ENCODE data around the gene FOXD4L3.
"Not testable (repeated sequence)": the region's sequence is repeated elsewhere in the genome, so short reads cannot be mapped to it uniquely, and the experiment has no call there.

FOXD4L3 gene

DNA sequence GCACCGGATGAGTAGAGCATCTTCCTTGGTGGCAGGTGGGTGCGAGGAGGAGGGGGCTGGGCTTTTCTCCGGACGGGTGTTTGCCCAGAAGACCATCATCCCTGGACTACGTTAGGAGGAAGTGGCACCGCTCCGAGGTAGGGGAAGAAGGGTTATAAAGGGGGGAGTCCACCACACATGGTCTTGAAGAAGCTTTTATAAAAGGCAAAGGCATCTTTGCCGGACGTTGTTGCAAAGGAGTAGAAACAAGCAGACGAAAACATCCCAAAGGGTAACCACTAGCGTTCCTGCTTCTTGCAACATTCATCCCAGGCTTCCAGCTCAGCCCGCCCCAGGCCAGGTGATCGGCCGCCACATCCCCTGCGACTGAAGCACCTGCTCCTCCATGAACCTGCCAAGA lies at the start of gene FOXD4L3:
TSS of gene FOXD4L3 (plus strand) at position 301 of the 400 bp plus-strand sequence. CDS start at position 386, 85 bp downstream.
- DNase-seq = not testable (repeated sequence)

DNA sequence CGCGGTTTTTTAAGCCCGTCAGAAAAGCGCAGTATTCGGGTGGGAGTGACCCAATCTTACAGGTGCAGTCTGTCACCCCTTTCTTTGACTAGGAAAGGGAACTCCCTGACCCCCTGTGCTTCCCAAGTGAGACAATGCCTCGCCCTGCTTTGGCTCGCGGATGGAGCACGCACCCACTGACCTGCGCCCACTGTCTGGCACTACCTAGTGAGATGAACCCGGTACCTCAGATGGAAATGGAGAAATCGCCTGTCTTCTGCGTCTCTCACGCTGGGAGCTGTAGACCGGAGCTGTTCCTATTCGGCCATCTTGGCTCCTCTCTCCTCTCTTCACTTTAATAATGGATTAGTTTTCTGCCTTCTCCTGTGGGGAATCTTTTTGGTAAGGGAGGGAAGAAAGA lies 21.6 kb upstream of the FOXD4L3 start:
- not testable (repeated sequence) for DNase-seq

- not testable (repeated sequence) for DNase-seq
Measured at GRCh38 chr9:68303771-68304170, 1.1 kb downstream of the FOXD4L3 start.

DNA sequence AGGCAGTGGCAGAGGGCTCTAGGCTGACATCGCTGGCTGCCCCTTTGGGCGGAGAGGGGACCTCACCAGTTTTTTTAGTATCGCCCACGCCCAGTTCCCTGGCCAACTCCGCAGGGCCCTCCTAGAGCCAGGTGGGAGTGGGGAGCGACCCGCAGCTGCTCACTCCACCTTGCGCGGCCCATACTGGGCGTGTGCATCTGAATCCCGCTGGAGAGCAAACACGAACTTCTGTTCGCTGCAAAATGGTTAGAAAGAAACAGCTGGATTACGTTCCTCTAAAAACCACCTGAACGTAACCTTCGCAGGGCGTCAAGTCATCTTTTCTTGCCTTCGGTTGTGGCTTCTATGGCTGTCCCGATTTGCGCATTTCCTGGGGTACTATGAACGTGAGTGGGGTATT lies 1.5 kb downstream of the FOXD4L3 start:
- not testable (repeated sequence) for DNase-seq

GRCh38 chr9:68304777-68305176 lies 2.1 kb downstream of the FOXD4L3 start:
- not testable (repeated sequence) for DNase-seq

DNA sequence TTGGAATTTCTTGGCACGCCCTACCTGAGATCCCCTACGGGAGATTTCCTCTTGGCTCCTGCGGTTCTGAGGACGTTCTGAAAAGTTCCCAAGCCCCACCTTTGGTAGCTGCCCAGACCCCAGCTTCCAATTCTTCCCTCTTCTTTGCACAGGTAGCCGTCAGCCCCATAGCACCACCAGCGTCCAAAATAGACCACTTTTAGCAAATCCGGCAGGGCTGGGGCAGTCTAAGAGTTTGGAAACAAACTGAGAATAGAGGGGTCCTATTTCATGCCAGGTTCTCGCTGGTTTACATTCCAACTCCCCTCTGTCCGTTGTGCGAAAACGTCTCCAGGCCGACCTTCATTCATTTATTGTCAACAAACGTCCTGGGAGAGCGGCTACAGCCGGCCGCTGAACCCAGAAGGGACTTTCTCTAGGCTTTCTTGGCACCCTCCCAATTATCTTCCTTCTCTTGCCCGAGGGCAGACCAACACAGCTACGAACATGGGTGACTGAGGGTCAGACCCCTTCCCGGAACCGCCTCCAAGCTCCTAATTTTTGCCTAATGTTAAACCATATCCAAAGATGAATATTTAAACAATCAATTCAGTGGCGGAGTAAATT lies 3.1 kb downstream of the FOXD4L3 start:
- DNase-seq = not testable (repeated sequence)

DNA sequence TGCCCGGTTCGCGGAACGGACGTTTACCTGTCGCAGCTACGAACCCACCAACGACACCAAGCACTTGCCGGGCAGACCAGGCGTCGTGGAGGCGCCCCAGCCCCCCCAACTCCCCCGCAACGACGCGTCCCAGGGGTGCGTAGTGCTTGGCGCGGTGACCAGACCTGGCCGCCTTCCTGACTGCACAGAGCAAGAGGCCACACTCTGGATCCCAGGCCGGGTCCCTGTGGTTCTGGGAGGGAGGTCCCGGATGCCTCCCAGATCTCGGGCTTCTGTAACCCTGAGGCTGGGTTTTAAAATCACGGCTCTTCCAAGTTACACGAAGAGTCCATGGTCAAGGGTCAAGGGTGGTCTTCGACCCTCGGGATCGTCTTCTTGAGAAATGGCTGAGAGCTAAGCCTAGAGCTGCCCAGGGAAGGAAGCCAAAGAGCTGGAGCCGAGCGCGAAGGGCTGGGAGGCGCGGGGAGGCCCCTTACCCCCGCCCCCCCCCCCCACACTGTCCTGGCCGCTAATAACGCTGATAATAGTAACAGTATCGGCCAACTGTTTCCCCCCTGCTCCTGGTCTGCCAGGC lies 3.8 kb downstream of the FOXD4L3 start:
- not testable (repeated sequence) for DNase-seq

DNA sequence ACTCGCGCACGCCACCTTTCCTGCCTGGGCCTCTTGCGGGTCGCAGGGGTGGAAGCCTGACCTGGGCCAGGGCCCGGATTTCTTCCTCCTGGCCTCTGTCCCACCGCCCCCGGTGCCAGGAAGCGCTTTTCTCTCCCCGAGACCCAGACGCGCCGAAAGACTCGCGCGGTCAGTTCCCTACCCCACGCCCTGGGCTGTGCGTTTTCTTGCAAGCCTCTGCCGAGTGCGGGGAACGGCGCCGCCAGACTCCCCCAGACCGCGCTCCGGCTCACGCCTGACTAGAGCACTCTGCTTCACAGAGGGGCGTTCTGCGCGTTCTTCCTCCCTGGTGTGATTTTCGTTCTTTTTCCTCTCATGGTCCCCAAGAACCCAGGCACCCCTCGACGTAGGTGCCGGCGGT lies 4.5 kb downstream of the FOXD4L3 start:
- not testable (repeated sequence) for DNase-seq

GRCh38 chr9:68307654-68308053 lies 5.0 kb downstream of the FOXD4L3 start:
- not testable (repeated sequence) for DNase-seq

DNA sequence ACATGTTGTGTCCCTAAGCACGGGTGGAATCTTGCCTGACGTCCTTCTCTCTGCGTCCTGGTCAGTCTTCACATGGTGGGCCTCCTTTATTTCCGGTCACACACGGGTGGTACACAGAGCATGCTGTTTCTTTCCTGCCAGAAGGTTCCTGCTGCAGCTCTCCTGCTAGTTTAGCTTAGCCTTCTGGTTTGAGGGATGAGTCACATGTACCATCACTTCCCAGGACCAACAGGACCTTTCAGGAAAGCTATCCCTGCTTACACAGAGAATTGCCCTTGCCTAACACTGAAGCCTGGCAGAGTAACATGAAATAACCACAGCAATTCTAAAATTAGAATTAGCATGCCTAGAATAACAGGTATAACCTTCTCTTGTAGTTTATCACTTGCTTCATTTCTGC lies 8.5 kb downstream of the FOXD4L3 start:
- not testable (repeated sequence) for DNase-seq

- not testable (repeated sequence) for DNase-seq
Measured at GRCh38 chr9:68318209-68318608, 15.5 kb downstream of the FOXD4L3 start.

DNA sequence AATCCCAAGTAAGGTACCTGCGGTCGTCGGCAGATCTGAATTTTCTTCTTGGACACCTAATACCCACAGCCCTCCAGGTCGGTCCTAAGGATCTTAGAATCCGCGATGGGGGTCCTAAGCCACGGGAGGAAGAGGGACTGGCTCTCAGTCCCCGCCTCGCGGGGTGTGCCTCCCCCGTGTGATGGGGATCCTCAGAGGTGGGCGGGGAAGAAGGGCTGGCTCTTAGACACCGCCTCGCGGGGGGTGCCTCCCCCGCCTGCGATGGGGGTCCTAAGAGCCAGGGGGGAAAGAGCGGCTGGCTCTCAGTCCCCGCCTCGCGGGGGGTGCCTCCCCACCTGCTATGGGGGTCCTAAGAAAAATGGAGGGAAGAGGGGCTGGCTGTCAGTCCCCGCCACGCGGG lies 21.1 kb downstream of the FOXD4L3 start:
- DNase-seq = not testable (repeated sequence)

DNA sequence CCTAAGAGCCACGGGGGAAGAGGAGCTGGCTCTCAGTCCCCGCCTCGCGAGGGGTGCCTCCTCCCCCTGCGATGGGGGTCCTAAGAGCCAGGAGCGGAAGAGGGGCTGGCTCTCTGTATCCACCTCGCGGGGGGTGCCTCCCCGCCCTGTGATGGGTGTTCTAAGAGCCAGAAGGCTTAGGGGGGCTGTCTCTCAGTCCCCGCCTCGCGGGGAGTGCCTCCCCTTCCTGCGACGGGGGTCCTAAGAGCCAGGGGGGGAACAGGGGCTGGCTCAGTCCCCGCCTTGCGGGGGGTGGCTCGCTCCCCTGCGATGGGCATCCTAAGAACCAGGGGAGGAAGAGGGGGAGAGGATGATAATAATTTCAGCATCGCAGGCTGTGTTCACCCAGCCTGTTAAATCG lies 21.9 kb downstream of the FOXD4L3 start:
- DNase-seq = not testable (repeated sequence)

GRCh38 chr9:68329106-68329505 lies 26.4 kb downstream of the FOXD4L3 start:
- DNase-seq = not testable (repeated sequence)

GRCh38 chr9:68330531-68331173 lies 28.0 kb downstream of the FOXD4L3 start:
- DNase-seq = not testable (repeated sequence)

- DNase-seq = not testable (repeated sequence)
Measured at GRCh38 chr9:68332122-68332521, 29.5 kb downstream of the FOXD4L3 start.

GRCh38 chr9:68335935-68336334 lies 33.3 kb downstream of the FOXD4L3 start:
- not testable (repeated sequence) for DNase-seq

- DNase-seq = not testable (repeated sequence)
Measured at GRCh38 chr9:68336639-68337339, 34.1 kb downstream of the FOXD4L3 start.

- not testable (repeated sequence) for DNase-seq
Measured at GRCh38 chr9:68338000-68338399, 35.3 kb downstream of the FOXD4L3 start.

DNA sequence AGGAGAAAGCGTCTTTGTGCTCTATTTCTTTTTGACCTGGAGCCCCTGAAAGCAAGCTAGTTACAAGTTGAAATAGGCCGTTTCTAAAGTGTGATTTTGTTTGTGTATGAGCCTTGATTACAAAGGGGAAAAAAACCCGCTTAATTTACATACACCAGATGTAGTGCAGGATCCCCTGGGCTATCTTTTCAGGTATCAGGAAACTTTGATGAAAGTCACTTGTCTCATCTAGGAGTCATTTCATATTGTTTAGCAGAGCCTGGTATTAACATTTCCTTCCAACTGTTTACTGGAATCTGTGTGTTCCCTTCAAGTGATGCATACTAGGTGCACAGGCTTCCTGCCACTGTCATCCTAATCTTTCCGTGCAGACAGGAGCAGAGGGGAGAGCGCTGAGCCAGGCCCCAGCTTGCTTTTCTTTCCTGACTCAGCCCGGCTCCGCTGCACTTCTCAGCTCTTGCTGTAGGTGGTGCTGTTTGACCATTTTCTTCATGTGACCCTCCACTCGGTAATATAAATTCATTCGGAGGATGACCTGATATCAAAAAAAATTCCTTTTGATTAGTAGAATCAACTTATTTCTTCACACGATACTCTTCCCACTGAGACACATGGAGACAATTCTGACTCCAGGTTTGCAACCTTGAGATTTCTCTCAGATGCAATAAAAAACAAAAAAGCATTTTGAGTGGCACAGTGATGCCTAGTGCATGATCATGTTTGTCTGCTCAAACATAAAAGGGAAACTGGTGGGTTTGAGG lies 39.8 kb downstream of the FOXD4L3 start:
- not testable (repeated sequence) for DNase-seq

DNA sequence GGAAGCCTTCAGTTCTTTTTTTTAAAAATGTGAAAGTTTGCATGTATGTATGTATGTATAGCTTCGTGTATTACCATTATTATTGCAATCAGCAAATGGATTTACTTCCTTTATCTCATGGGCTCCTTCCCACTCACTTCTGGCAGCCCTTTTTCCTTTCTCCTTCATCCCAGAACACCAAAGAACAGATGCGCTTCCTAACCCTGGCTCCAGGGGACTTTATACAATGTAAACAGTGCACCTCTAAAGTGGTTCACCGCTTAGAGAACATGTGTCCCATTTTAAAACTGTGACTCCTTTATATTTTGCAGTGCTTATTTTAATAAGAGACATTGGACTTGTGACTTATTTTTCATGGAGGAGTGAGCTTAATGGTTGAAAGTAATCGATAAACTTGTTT lies 40.6 kb downstream of the FOXD4L3 start:
- not testable (repeated sequence) for DNase-seq

DNA sequence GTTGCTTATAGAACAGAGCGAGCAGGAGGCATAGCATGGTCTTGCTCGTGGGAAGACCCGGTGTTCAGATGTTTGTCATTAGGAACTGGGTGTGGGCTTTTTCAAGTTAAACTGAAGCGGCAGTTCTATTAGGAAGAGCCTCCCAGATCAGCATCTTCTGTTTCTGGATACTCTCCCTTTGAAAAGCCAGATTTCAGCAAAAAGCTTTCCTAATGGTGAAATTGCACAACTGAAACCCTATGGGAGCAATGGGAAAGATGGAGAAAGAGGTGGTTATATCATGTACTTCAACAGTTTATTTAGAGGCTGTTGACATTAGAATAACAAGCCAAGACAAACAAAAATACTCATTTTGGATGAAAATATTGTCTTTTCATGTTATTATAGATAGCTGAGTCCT lies 41.3 kb downstream of the FOXD4L3 start:
- DNase-seq = not testable (repeated sequence)

DNA sequence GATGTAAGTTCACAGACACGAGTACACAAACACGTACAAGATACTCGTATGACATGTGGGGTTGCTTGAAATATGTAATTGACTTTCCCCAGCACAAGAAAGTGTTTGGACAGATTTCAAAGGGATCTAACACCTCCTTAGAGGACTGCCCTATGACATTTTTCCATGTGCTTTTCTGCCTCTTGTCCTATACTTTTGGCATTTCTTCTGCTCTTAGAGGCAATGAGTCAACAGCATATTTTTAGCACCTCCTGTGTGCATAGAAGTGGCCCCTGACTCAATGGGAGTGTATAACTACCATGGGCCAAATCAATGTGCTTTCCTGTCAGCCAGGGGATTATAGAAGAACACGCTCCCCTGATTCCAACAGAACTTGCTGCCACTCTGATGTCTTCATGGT lies 49.0 kb downstream of the FOXD4L3 start:
- not testable (repeated sequence) for DNase-seq

Data from activated CD4-positive, alpha-beta T cell treated with anti-CD3 and anti-CD28 coated beads for 1 hour (primary cell).